Ishikawa (cell line): Measurements from ENCODE around the gene FAM174C.

Experiments used
- CEBPB ChIP-seq: IDR thresholded peaks from 2 replicates; pipeline ENCODE4 v1.6.1; 2012
- EGR1 ChIP-seq: IDR thresholded peaks from 2 replicates; pipeline ENCODE4 v1.6.1; 2012
- FOXM1 ChIP-seq: IDR thresholded peaks from 2 replicates; pipeline ENCODE4 v1.6.1; 2012; ENCODE audit warnings: low read depth, borderline replicate concordance
- NFIC ChIP-seq: IDR thresholded peaks from 2 replicates; pipeline ENCODE4 v1.6.1; 2012
- RAD21 ChIP-seq: IDR thresholded peaks from 2 replicates; pipeline ENCODE4 v1.6.1; 2012; ENCODE audit warnings: low read depth
- TAF1 ChIP-seq: IDR thresholded peaks from 2 replicates; pipeline ENCODE4 v1.6.1; 2012; ENCODE audit warnings: low read depth, mild to moderate bottlenecking
- TEAD4 ChIP-seq: IDR thresholded peaks from 2 replicates; pipeline ENCODE4 v1.6.1; 2012
- USF1 ChIP-seq: IDR thresholded peaks from 2 replicates; pipeline ENCODE4 v1.6.1; 2012
- YY1 ChIP-seq: IDR thresholded peaks from 2 replicates; pipeline ENCODE4 v1.6.1; 2012; ENCODE audit warnings: low read depth

- TF ChIP-seq CEBPB = no peak
- TF ChIP-seq TAF1 = no peak
- no peak for TF ChIP-seq YY1
- no peak for TF ChIP-seq EGR1
- no peak for TF ChIP-seq FOXM1
- TF ChIP-seq RAD21 = peak; percentile 3; the same call in 1 of the 2 replicates
- TF ChIP-seq TEAD4 = no peak
- TF ChIP-seq NFIC = no peak
- TF ChIP-seq USF1 = peak; percentile 67
Measured at GRCh38 chr19:1284293-1284978, 9.1 kb downstream of the FAM174C start.
